Pulmonary artery endothelial cell (primary cell): Measurements from ENCODE around the gene TM4SF4. TPM values are rescaled to one million over a fixed set of nuclear protein-coding genes. Genes with fewer than 3 reads are reported as not detected.
"Not testable (repeated sequence)": the region's sequence is repeated elsewhere in the genome, so short reads cannot be mapped to it uniquely, and the experiment has no call there.

ENCODE experiments used
- DNase-seq: peaks from one replicate; pipeline ENCODE4 v3.0.0-alpha.2; 2011; ENCODE audit warnings: low read depth, low spot score
- total RNA-seq: library from RNA; depleted of rRNA; stranded (reverse); fragments of >200 nt; gene quantifications from 2 replicates; pipeline ENCODE4 v1.2.3, GENCODE V29; 2014

TM4SF4 gene
- total RNA-seq = not detected in 2 replicates

- no peak for DNase-seq
Measured at GRCh38 chr3:149474250-149474817, at the start of gene TM4SF4. Gene TM4SF4 (plus strand): TSS chr3:149474697. CDS start chr3:149474878, 181 bp downstream.

- no peak for DNase-seq
Measured at GRCh38 chr3:149424918-149425317, 49.6 kb upstream of the TM4SF4 start.

GRCh38 chr3:149426325-149426724 is 48.2 kb upstream of the TM4SF4 start:
- DNase-seq = no peak

GRCh38 chr3:149428087-149428486 is 46.4 kb upstream of the TM4SF4 start:
- DNase-seq = no peak

- DNase-seq = no peak
Measured at GRCh38 chr3:149430216-149430615, 44.3 kb upstream of the TM4SF4 start.

GRCh38 chr3:149432149-149432548 is 42.3 kb upstream of the TM4SF4 start:
- DNase-seq = no peak

- no peak for DNase-seq
Measured at GRCh38 chr3:149435996-149436885, 38.3 kb upstream of the TM4SF4 start.

- no peak for DNase-seq
Measured at GRCh38 chr3:149437286-149437685, 37.2 kb upstream of the TM4SF4 start.

- DNase-seq = no peak
Measured at GRCh38 chr3:149437710-149438109, 36.8 kb upstream of the TM4SF4 start.

GRCh38 chr3:149438981-149439380 is 35.5 kb upstream of the TM4SF4 start:
- DNase-seq = no peak

- no peak for DNase-seq
Measured at GRCh38 chr3:149441642-149442041, 32.9 kb upstream of the TM4SF4 start.

GRCh38 chr3:149442043-149442442 is 32.5 kb upstream of the TM4SF4 start:
- no peak for DNase-seq

- DNase-seq = peak; percentile 11
Measured at GRCh38 chr3:149442851-149443544, 31.5 kb upstream of the TM4SF4 start.

- DNase-seq = no peak
Measured at GRCh38 chr3:149443545-149443912, 31.0 kb upstream of the TM4SF4 start.

GRCh38 chr3:149444867-149445266 is 29.6 kb upstream of the TM4SF4 start:
- DNase-seq = not testable (repeated sequence)

GRCh38 chr3:149448331-149448831 is 26.1 kb upstream of the TM4SF4 start:
- DNase-seq = no peak

- DNase-seq = no peak
Measured at GRCh38 chr3:149449182-149449581, 25.3 kb upstream of the TM4SF4 start.

- no peak for DNase-seq
Measured at GRCh38 chr3:149449799-149450198, 24.7 kb upstream of the TM4SF4 start.

GRCh38 chr3:149450281-149450680 is 24.2 kb upstream of the TM4SF4 start:
- DNase-seq = no peak

GRCh38 chr3:149452036-149452435 is 22.5 kb upstream of the TM4SF4 start:
- DNase-seq = no peak

GRCh38 chr3:149453140-149453805 is 21.2 kb upstream of the TM4SF4 start:
- DNase-seq = no peak

GRCh38 chr3:149454746-149455145 is 19.8 kb upstream of the TM4SF4 start:
- no peak for DNase-seq
